Trophoblast cell (in vitro differentiated cells and primary cell): ENCODE data around the gene NAXD.
"Not testable (repeated sequence)": the region's sequence is repeated elsewhere in the genome, so short reads cannot be mapped to it uniquely, and the experiment has no call there.

ENCODE experiments used
- DNase-seq, 2 donors: peaks; one replicate each; pipeline ENCODE4 v3.0.0-alpha.2; 2016
- H2AFZ ChIP-seq: 2 replicates; pipeline ENCODE4 v1.6.1; 2013; ENCODE audit warnings: low read length, moderate library complexity, mild to moderate bottlenecking; ENCODE audit not compliant: insufficient read depth, poor library complexity
- H2AK5ac ChIP-seq: 2 replicates; pipeline ENCODE4 v1.6.1; 2013; ENCODE audit warnings: mild to moderate bottlenecking, low read length
- H2BK120ac ChIP-seq: 2 replicates; pipeline ENCODE4 v1.6.1; 2013; ENCODE audit warnings: low read length, mild to moderate bottlenecking, moderate library complexity; ENCODE audit not compliant: insufficient read depth, poor library complexity
- H2BK12ac ChIP-seq: 2 replicates; pipeline ENCODE4 v1.6.1; 2013; ENCODE audit warnings: mild to moderate bottlenecking, low read length, moderate library complexity
- H2BK5ac ChIP-seq: 2 replicates; pipeline ENCODE4 v1.6.1; 2013; ENCODE audit warnings: low read length, low read depth, moderate library complexity, mild to moderate bottlenecking; ENCODE audit not compliant: poor library complexity
- H3K14ac ChIP-seq: 2 replicates; pipeline ENCODE4 v1.6.1; 2013; ENCODE audit warnings: mild to moderate bottlenecking, low read length
- H3K18ac ChIP-seq: 2 replicates; pipeline ENCODE4 v1.6.1; 2013; ENCODE audit warnings: mild to moderate bottlenecking, low read length
- H3K23ac ChIP-seq: 2 replicates; pipeline ENCODE4 v1.6.1; 2013; ENCODE audit warnings: low read length
- H3K27ac ChIP-seq: 2 replicates; pipeline ENCODE4 v1.5.1; 2013; ENCODE audit warnings: low read depth, mild to moderate bottlenecking, inconsistent platforms, low read length, moderate library complexity
- H3K27me3 ChIP-seq: 2 replicates; pipeline ENCODE4 v1.6.1; 2013; ENCODE audit warnings: inconsistent platforms, mild to moderate bottlenecking, low read length, moderate library complexity; ENCODE audit not compliant: insufficient read depth
- H3K36me3 ChIP-seq, 2 experiments: 1 replicate in 1 of 2; 2 replicates in 1 of 2; pipeline ENCODE4 v1.6.1; 2013; ENCODE audit warnings: low read length in 2 of 2, mild to moderate bottlenecking in 2 of 2, moderate library complexity in 1 of 2; ENCODE audit not compliant: insufficient read depth in 2 of 2, control insufficient read depth in 1 of 2
- H3K4ac ChIP-seq: 2 replicates; pipeline ENCODE4 v1.6.1; 2013; ENCODE audit warnings: low read depth, mild to moderate bottlenecking, low read length, moderate library complexity
- H3K4me1 ChIP-seq, 2 experiments: 1 replicate in 1 of 2; 2 replicates in 1 of 2; pipeline ENCODE4 v1.6.1; 2013; ENCODE audit warnings: low read length in 2 of 2, mild to moderate bottlenecking in 2 of 2, moderate library complexity in 1 of 2; ENCODE audit not compliant: insufficient read depth in 2 of 2, control insufficient read depth in 1 of 2
- H3K4me2 ChIP-seq: 2 replicates; pipeline ENCODE4 v1.6.1; 2013; ENCODE audit warnings: inconsistent platforms, mild to moderate bottlenecking, low read length, moderate library complexity
- H3K4me3 ChIP-seq: 2 replicates; pipeline ENCODE4 v1.5.1; 2013; ENCODE audit warnings: mild to moderate bottlenecking, low read depth, low read length, inconsistent platforms
- H3K79me1 ChIP-seq: one replicate; pipeline ENCODE4 v1.6.1; 2013; ENCODE audit warnings: low read length
- H3K79me2 ChIP-seq: 2 replicates; pipeline ENCODE4 v1.6.1; 2013; ENCODE audit warnings: low read length, mild to moderate bottlenecking; ENCODE audit not compliant: control insufficient read depth, insufficient read depth, poor library complexity
- H3K9ac ChIP-seq: 2 replicates; pipeline ENCODE4 v1.6.1; 2013; ENCODE audit warnings: mild to moderate bottlenecking, low read length
- H3K9me3 ChIP-seq: 2 replicates; pipeline ENCODE4 v1.6.1; 2013; ENCODE audit warnings: low read depth, mild to moderate bottlenecking, control low read depth, inconsistent platforms, low read length; ENCODE audit not compliant: insufficient read depth
- H4K12ac ChIP-seq: 2 replicates; pipeline ENCODE4 v1.6.1; 2013; ENCODE audit warnings: low read depth, mild to moderate bottlenecking, low read length, moderate library complexity
- H4K8ac ChIP-seq: 2 replicates; pipeline ENCODE4 v1.6.1; 2013; ENCODE audit warnings: low read depth, mild to moderate bottlenecking, low read length, moderate library complexity
- H4K91ac ChIP-seq: one replicate; pipeline ENCODE4 v1.6.1; 2013; ENCODE audit warnings: low read depth, mild to moderate bottlenecking, low read length, moderate library complexity
- WGBS: extraction: QIAGEN DNeasy Blood & Tissue Kit; methylation state at CpG from one replicate; pipeline ENCODE4 v1.1.7; 2013; ENCODE audit warnings: missing lambda C conversion rate; ENCODE audit not compliant: insufficient read length, insufficient coverage; ENCODE audit errors: extremely low coverage; 5-methylcytosine and 5-hydroxymethylcytosine counted together

The NAXD gene

DNA sequence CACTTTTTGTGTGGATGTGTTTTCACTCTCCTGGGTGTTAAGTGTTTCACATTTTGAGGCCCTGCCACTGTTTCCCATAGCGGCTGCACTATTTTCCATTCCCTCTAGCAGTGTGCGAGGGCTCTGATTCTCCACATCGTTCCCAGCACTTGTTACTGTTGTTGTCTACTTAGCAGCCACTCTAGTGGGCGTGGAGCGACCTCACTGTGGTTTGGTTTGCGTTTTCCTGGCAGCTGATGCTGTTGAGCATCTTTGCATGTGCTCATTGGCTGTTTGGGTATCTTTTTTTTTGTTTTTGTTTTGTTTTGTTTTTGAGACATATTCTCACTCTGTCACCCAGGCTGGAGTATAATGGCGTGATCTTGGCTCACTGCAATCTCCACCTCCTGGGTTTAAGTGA is 14.4 kb downstream of the NAXD start:
- Histone ChIP-seq H4K8ac (no peak overlapping the region), H3K36me3 (peaks cover 18 to 19% of the 10 kb centered on the region in 2 experiments), H3K4me2 (no peak overlapping the region), H3K27me3 (no peaks in the 10 kb centered on the region), H3K27ac (no peak overlapping the region), H2AK5ac (no peak overlapping the region), H3K9ac (no peak overlapping the region), H2BK5ac (no peak overlapping the region), H2AFZ (no peak overlapping the region), H3K14ac (peak overlapping the region; percentile 16), H2BK12ac (peak overlapping the region; percentile 51), H3K4me3 (no peak overlapping the region), H3K79me1 (peaks cover 17% of the 10 kb centered on the region), H3K23ac (no peak overlapping the region), H4K91ac (peak overlapping the region; percentile 27), H3K4me1 (peaks cover 28 to 29% of the 10 kb centered on the region in 2 experiments), H4K12ac (no peak overlapping the region), H3K9me3 (peaks cover 1% of the 10 kb centered on the region), H3K79me2 (peaks cover 20% of the 10 kb centered on the region), H3K4ac (peak overlapping the region; percentile 74), H2BK120ac (no peak overlapping the region), H3K18ac (peak overlapping the region; percentile 49)
- DNase-seq: no peak
- WGBS: no CpG with 5 or more reads among the region's 7 CpGs

DNA sequence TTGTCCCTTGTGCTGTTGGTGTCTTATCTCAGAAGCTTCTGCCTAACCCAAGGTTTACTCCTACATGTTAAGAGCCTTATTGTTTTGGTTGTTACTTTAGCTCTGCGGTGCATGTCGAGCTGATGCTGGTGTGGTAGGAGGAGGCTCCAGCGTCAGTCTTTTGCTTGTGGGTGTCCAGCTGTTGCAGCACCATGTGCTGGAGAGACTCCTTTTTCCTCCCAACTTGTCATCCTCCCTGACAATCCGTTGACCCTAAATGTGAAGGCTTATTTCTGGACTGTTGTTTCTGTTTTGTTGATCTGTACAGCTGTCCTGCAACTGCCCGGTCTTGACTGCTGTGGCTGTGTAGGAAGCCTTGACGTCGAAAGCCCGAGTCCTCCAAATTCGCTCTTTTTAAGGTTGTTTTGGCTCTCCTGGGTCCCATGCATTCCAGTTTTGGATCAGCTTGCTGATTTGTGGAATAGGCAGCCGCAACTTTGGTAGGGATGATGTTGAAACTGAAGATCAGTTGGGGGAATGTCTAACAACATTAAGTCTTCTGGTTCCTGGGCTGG is 15.3 kb downstream of the NAXD start:
- H3K18ac ChIP-seq: no peak overlapping the region
- H3K4me3 ChIP-seq: no peak overlapping the region
- no peak overlapping the region for H2AFZ ChIP-seq
- H3K27ac ChIP-seq: no peak overlapping the region
- peaks cover 12% of the 10 kb centered on the region for H3K79me2 ChIP-seq
- no peak overlapping the region for H2AK5ac ChIP-seq
- no peak overlapping the region for H3K14ac ChIP-seq
- no peak overlapping the region for H3K9ac ChIP-seq
- no peak overlapping the region for H2BK120ac ChIP-seq
- no CpG with 5 or more reads among the region's 10 CpGs for WGBS
- peaks cover 19 to 22% of the 10 kb centered on the region in 2 experiments for H3K36me3 ChIP-seq
- H3K4ac ChIP-seq: peak overlapping the region; percentile 67
- H3K79me1 ChIP-seq: peaks cover 17% of the 10 kb centered on the region
- H3K27me3 ChIP-seq: no peaks in the 10 kb centered on the region
- H3K4me1 ChIP-seq: peaks cover 25 to 29% of the 10 kb centered on the region in 2 experiments
- H2BK12ac ChIP-seq: no peak overlapping the region
- no peak overlapping the region for H4K91ac ChIP-seq
- no peak overlapping the region for H4K12ac ChIP-seq
- no peak for DNase-seq
- peaks cover 3% of the 10 kb centered on the region for H3K9me3 ChIP-seq
- no peak overlapping the region for H2BK5ac ChIP-seq
- no peak overlapping the region for H3K23ac ChIP-seq
- no peak overlapping the region for H4K8ac ChIP-seq
- no peak overlapping the region for H3K4me2 ChIP-seq

- not testable (repeated sequence) for H3K27ac ChIP-seq, H3K23ac ChIP-seq, H2AFZ ChIP-seq, H3K4me3 ChIP-seq, H3K4me2 ChIP-seq, H2AK5ac ChIP-seq, H3K14ac ChIP-seq, H3K18ac ChIP-seq, H2BK120ac ChIP-seq, H2BK12ac ChIP-seq, H4K91ac ChIP-seq, H3K9me3 ChIP-seq, H2BK5ac ChIP-seq, H3K4ac ChIP-seq, H4K12ac ChIP-seq, H4K8ac ChIP-seq, H3K27me3 ChIP-seq, DNase-seq, H3K9ac ChIP-seq
- WGBS: no CpG with 5 or more reads among the region's 15 CpGs
- Histone ChIP-seq H3K79me2 (peaks cover 12% of the 10 kb centered on the region), H3K4me1 (peaks cover 19 to 22% of the 10 kb centered on the region in 2 experiments), H3K36me3 (peaks cover 35 to 38% of the 10 kb centered on the region in 2 experiments), H3K79me1 (peaks cover 14% of the 10 kb centered on the region)
These were observed 16.9 kb downstream of the NAXD start for GRCh38 chr13:110632255-110632654.

GRCh38 chr13:110633776-110634175 is 18.4 kb downstream of the NAXD start:
- peaks cover 3% of the 10 kb centered on the region for H3K79me1 ChIP-seq
- H3K4me3 ChIP-seq: no peak overlapping the region
- H3K27ac ChIP-seq: no peak overlapping the region
- H2BK5ac ChIP-seq: no peak overlapping the region
- peaks cover 46 to 49% of the 10 kb centered on the region in 2 experiments for H3K36me3 ChIP-seq
- 100% methylated on average over 1 of the region's 8 CpGs for WGBS
- H3K14ac ChIP-seq: no peak overlapping the region
- no peak overlapping the region for H3K4me2 ChIP-seq
- no peak for DNase-seq
- no peak overlapping the region for H3K23ac ChIP-seq
- peaks cover 7% of the 10 kb centered on the region for H3K79me2 ChIP-seq
- no peak overlapping the region for H4K91ac ChIP-seq
- no peaks in the 10 kb centered on the region for H3K27me3 ChIP-seq
- H2AK5ac ChIP-seq: no peak overlapping the region
- no peak overlapping the region for H3K18ac ChIP-seq
- no peak overlapping the region for H2AFZ ChIP-seq
- H3K9me3 ChIP-seq: peaks cover 3% of the 10 kb centered on the region
- no peak overlapping the region for H3K4ac ChIP-seq
- H3K4me1 ChIP-seq: peaks cover 5 to 7% of the 10 kb centered on the region in 2 experiments
- H4K8ac ChIP-seq: no peak overlapping the region
- no peak overlapping the region for H2BK12ac ChIP-seq
- H4K12ac ChIP-seq: no peak overlapping the region
- no peak overlapping the region for H2BK120ac ChIP-seq
- H3K9ac ChIP-seq: no peak overlapping the region
